ENCODE data around the gene VRK1. TPM values are rescaled to one million over a fixed set of nuclear protein-coding genes. Genes with fewer than 3 reads are reported as not detected.

VRK1 gene
- total and polyA plus RNA-seq, 10 of the 15 experiments (the other 5 are each of a cell fraction or from before 2014, with no cell fraction given): 50.9 to 137 (median 84.7) TPM

DNA sequence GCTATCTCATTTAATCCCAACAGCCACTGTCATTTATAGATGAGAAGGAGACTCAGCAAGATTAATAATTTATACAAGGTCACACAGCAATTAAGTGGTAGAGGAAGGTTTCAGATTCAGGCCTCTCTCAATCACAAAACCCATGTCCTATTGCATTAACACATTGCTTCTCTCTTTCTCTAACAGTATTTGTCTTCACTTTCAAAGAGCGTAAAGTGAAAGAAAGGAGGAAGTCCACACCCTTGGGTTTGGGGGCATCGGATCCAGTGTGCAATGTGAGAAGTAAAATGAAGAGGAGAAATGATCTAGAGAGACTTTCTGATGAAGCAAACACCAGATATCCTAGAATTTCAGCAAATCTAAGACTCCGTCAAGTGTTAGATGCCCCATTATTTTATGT lies 7.0 kb upstream of the VRK1 start (continued):
- TF ChIP-seq ELK1 (IDR thresholded peaks at IDR 0.05; ENCODE audit: low read depth, low read length) (no peak), STAT3 (IDR thresholded peaks at IDR 0.05; ENCODE audit: low read depth, low read length) (no peak), SMAD5 (IDR thresholded peaks at IDR 0.05; ENCODE audit: low read depth) (no peak), PAX5 (IDR thresholded peaks at IDR 0.05; ENCODE audit: borderline replicate concordance, low read depth, low read length) (no peak), ZNF274 (IDR thresholded peaks at IDR 0.05; ENCODE audit: insufficient read depth, insufficient read length) (no peak), CHD1 (IDR thresholded peaks at IDR 0.05; ENCODE audit: low read depth, low read length) (no peak), HDGF (IDR thresholded peaks at IDR 0.05) (no peak), GABPA (IDR thresholded peaks at IDR 0.05; ENCODE audit: low read depth) (no peak), ZZZ3 (IDR thresholded peaks at IDR 0.05; ENCODE audit: control insufficient read depth, insufficient read length, low read depth) (no peak), RFX5 (IDR thresholded peaks at IDR 0.05; ENCODE audit: low read depth, low read length) (no peak), NFYB (IDR thresholded peaks at IDR 0.05; ENCODE audit: insufficient read depth, low read depth, low read length) (no peak), PML (IDR thresholded peaks at IDR 0.05; ENCODE audit: low read length) (no peak)
- TF ChIP-seq, protein P1, sequence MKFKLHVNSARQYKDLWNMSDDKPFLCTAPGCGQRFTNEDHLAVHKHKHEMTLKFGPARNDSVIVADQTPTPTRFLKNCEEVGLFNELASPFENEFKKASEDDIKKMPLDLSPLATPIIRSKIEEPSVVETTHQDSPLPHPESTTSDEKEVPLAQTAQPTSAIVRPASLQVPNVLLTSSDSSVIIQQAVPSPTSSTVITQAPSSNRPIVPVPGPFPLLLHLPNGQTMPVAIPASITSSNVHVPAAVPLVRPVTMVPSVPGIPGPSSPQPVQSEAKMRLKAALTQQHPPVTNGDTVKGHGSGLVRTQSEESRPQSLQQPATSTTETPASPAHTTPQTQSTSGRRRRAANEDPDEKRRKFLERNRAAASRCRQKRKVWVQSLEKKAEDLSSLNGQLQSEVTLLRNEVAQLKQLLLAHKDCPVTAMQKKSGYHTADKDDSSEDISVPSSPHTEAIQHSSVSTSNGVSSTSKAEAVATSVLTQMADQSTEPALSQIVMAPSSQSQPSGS (IDR thresholded peaks at IDR 0.05; ENCODE audit: low read length): no peak

Measured in GM12878 (cell line).